GM19463 (cell line): Measurements from ENCODE around the gene ERGIC1.
"Not testable (repeated sequence)": the region's sequence is repeated elsewhere in the genome, so short reads cannot be mapped to it uniquely, and the experiment has no call there.

Experiments
- ATAC-seq: cut with Tn5 transposase; IDR thresholded peaks from one replicate; pipeline ENCODE4 v1.9.1; 2021; ENCODE audit warnings: mild to moderate bottlenecking, moderate library complexity; ENCODE audit not compliant: unreplicated experiment

The ERGIC1 gene

DNA sequence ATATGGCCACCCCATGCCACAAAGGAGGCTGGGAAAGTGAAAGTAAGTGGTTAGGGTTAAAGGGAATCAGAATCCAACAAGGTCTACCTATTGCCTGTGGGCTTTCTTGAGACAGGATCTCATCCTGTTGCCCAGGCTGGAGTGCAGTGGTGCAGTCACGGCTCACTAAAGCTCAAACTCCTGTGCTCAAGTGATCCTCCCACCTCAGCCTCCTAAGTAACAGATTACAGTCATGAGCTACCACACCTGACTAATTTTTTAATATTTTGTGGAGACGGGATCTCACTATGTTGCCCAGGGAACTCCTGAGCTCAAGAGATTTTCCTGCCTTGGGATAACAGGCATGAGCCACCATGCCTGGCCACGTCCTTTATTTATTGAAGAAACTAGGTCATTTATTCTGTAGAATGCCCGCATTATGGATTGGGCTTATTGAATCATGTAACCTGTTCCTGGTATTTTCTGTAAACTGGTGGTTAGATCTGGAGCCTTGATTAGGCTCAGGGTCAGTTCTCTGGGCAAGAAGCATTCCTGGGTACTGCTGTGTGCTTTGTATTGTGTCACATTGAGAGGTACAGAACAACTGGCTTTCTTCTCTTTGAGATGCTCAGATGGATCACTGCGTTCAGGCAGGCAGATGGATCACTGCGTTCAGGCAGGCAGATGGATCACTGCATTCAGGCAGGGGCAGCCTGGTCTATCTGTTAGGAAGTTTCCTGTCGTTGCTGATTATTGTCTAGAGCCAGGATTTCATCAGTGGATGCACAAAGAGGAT is 41.6 kb downstream of the ERGIC1 start:
- no peak for ATAC-seq

- no peak for ATAC-seq
These were observed 42.5 kb downstream of the ERGIC1 start for GRCh38 chr5:172876578-172876977.

DNA sequence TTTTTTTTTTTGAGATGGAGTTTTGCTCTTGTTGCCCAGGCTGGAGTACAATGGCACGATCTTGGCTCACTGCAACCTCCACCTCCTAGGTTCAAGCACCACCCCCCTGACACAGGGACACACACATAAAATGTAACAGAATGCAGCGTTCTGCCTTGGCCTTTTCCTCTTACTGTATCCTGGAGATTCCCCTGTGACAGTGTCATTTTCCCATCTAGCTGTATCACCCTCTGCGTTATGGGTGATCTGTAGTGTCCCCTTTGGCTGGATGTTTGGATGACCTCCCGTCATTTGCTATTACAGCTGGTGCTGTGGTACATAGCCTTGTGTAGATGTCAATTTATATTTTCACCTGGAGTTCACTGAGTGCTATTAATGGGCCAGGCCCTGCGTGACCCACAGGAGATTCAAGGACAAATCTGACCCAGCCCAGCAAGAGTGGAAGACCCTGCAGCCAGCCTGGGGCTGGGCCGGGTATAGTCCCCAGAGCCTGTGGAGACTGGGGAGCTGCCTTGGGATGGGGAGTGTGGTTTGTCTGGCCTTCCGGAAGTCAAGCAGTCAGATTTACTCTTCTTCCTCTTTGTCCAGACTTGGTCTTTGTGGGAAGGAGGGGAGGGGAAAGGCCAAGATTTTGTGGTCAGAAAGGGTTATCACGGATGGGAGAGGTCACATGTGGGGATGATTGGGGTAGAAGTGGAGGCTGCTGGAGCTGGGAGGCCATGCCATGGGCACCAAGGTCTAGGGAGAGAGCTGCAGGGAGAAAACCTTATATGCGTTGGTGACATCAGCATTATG is 43.6 kb downstream of the ERGIC1 start:
- ATAC-seq = no peak

DNA sequence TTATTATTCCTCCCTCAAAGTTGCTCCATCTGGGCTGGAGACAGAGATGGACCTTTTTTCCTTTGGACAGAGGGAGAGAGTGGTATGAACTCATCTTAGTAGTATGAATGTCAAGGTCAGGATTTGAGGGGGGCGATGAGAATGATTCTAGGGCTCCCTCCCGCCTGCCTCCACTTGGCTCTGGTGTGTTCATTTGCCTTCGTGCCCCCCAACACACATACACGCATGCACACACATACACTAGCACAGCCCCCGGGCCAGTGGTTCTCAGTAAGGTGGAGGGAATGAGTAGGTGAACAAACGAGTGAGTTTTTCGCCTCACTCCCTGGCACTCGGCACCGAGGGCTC is 44.5 kb downstream of the ERGIC1 start:
- no peak for ATAC-seq

DNA sequence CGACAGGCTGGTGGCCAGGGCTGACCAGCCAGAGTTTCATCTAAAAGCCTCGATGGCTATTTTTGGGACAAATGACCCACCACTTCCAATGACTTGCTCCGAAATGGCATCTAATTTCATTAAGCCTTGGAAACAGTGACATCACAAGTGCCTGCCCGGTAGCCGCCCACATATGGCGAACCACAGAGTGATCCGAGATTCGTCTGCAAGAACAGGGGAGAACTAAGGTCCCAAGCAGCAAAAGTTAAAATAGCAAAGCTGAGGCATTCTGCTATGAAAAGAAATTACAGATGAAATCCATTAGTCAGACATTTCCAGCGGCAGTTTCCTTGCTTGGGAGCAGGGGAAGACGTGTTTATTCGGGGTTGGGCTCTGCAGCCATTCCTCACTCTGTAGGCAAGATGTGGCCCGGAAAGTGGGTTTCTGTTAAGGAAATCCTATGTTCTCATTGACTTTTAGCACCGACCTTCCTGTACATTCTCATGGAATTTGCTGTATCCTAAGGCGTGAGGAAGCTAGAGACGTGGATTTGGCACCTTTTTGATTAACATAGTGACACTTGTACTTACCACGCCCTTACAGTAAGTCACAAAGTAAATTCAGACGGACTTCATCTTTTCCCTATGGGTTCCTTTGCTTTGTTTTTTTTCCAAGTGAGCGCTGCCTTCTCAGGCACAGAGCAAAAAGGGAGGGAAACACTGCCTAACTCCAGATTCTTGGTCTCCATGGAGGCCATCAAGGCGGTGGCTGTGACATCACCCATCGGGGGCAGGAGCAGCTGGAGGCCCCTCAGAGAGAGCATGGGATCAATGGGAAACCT is 45.1 kb downstream of the ERGIC1 start:
- ATAC-seq = no peak

GRCh38 chr5:172881691-172882370 is 47.8 kb downstream of the ERGIC1 start:
- ATAC-seq = peak; percentile 86

- ATAC-seq = no peak
These were observed 49.0 kb downstream of the ERGIC1 start for GRCh38 chr5:172883066-172883465.

DNA sequence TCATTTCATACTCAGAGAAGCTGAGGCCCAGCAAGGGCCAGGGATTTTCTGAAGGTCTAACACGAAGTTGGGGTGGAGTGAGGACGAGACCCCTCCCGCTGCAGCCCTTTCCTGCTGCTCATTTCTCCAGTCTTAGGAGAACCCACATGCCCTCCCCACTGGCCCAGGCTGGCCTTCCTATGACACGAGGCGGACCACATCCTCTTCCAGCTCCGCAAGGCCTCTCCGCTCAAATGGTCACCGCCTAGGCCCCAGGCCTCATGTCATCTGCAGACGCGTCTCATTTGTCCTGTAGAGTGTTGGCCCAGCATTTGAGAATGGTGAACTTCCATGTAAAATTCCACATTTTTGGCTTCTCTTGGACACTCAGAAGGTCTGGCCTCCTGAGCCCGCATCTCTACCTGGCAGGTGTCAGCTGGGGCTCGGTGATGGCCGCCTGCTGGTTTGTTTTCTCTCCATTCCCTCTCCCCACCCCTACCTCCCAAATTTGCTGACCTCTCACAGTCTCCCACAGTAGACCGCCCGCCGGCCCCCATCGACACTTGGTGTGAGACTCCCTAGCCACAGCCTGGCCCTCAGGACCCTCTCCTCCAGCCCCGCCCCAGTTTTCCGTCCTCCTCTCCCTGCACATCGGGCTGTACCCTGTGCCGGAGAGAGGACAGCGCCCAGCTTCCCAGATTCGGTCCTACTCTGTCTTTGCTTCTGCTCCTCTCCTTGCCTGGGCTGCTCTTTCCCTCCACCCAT is 51.7 kb downstream of the ERGIC1 start:
- ATAC-seq = no peak

GRCh38 chr5:172886476-172886875 is 52.4 kb downstream of the ERGIC1 start:
- no peak for ATAC-seq

- ATAC-seq = no peak
These were observed 53.0 kb downstream of the ERGIC1 start for GRCh38 chr5:172886974-172887501.

DNA sequence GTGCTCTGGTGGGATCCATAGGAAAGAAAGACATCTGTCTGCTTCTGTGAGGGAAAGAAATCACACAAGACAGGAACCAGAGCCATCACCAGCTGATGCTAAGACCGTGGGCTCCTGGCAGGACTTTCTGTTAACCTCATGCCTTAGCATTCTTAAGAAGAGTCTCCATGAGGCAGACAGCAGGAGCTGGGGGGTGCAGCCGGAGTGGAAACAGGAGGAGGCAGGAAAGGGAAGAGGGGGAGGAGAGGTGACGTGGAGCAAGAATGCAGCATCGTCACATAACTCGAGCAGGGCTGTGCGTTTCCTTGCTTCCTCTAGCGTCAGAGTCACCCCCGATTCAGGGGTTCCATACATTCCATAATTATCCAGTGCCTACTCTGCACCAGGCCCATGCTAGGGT is 53.6 kb downstream of the ERGIC1 start:
- ATAC-seq = no peak

GRCh38 chr5:172890659-172891058 is 56.6 kb downstream of the ERGIC1 start:
- no peak for ATAC-seq

DNA sequence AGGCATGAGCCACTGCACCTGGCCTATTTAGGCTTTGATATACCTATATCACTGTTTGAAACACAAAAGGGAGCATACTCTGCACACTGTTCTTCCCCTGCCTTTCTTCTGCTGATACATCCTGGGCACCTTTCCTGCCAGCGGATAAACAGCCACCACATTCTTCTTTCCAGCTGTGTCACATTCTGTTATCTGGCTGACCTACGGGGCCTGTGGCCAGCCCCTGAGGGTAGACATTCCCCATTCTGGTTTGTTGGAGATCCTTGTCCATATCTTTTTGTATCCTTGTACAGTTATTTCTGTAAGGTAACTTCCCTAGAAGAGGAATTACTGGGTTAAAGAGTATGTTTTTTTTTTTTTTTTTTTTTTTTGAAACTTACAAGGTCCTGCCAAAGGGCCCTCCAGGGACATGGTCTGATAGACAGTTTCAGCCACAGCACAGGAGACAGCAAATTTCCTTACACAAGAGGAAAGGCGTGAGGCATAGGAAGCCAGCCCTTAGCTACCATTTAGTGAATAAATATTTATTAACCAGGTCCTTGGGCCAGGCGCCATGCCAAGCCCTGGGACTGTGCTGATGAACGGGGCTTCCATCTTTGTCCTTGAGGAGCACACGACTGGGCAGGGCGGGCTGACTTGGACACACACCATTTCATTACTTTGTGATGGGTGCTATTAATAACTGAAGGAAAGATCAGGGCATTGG is 57.8 kb downstream of the ERGIC1 start:
- no peak for ATAC-seq

- no peak for ATAC-seq
These were observed 58.7 kb downstream of the ERGIC1 start for GRCh38 chr5:172892713-172893112.

- ATAC-seq = no peak
These were observed 60.8 kb downstream of the ERGIC1 start for GRCh38 chr5:172894767-172895388.

GRCh38 chr5:172895549-172895948 is 61.5 kb downstream of the ERGIC1 start:
- ATAC-seq = no peak

- no peak for ATAC-seq
These were observed 62.4 kb downstream of the ERGIC1 start for GRCh38 chr5:172896465-172896864.

- ATAC-seq = not testable (repeated sequence)
These were observed 63.0 kb downstream of the ERGIC1 start for GRCh38 chr5:172897067-172897466.
